Thyroid gland (tissue), 4 donors: Measurements from ENCODE around the gene PLA2G4A.

Experiments
- POLR2A ChIP-seq, 2 donors: fragments of 450-650 bp; IDR thresholded peaks; one replicate each; pipeline ENCODE4 v1.6.1; 2017; ENCODE audit warnings: antibody characterized with exemption in 2 of 2, mild to moderate bottlenecking in 2 of 2, moderate library complexity in 1 of 2
- TF ChIP-seq, protein P1 (sequence below), 6 experiments: fragments of 200-600 bp in 3 of 6; fragments of 450-650 bp in 3 of 6; sonication (generic) in 3 of 6; IDR thresholded peaks; one replicate each; pipeline ENCODE4 v1.5.1; 2016 to 2019; ENCODE audit warnings: antibody characterized with exemption in 6 of 6, mild to moderate bottlenecking in 2 of 6, inconsistent platforms in 1 of 6, moderate library complexity in 1 of 6

DNA sequence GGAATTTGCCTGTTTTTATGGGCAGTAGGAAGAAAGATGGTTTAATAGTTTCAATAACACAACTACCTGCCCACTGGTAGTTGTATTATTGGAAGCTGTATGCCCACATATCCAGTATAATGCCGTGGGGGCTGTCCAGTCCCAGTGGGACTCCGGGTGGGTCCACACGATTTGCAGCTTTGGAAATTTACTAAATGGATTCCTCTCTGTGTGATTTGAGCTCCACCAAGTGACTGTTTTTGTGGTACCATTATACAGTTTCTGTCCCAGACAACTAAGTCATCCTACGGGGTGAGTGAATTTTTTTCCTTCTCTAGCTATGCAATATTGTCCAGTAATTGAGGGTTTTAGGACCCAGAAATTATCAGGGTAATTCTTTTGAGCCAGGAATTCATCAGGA, 86.8 kb downstream of the PLA2G4A start:
- TF ChIP-seq, protein P1, sequence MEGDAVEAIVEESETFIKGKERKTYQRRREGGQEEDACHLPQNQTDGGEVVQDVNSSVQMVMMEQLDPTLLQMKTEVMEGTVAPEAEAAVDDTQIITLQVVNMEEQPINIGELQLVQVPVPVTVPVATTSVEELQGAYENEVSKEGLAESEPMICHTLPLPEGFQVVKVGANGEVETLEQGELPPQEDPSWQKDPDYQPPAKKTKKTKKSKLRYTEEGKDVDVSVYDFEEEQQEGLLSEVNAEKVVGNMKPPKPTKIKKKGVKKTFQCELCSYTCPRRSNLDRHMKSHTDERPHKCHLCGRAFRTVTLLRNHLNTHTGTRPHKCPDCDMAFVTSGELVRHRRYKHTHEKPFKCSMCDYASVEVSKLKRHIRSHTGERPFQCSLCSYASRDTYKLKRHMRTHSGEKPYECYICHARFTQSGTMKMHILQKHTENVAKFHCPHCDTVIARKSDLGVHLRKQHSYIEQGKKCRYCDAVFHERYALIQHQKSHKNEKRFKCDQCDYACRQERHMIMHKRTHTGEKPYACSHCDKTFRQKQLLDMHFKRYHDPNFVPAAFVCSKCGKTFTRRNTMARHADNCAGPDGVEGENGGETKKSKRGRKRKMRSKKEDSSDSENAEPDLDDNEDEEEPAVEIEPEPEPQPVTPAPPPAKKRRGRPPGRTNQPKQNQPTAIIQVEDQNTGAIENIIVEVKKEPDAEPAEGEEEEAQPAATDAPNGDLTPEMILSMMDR (IDR thresholded peaks at IDR 0.05), result no peak
- no peak for TF ChIP-seq POLR2A (IDR thresholded peaks at IDR 0.05)
